GM13976 (cell line): ENCODE measurements around the gene MGAT5.

Experiments
- DNase-seq: peaks from one replicate; pipeline ENCODE4 v3.0.0; 2012; ENCODE audit warnings: low spot score
- in situ Hi-C: fragments of 300-500 bp; cut with MboI; formaldehyde crosslinking; loops from one replicate; pipeline ENCODE4 v1.12.0; 2022; ENCODE audit warnings: low sequenced_read_pairs, mixed read lengths, inconsistent platforms; ENCODE audit not compliant: unreplicated experiment
- TF ChIP-seq, protein P1 (sequence below): IDR thresholded peaks from 2 replicates; pipeline ENCODE4 v1.5.1; 2012; ENCODE audit warnings: borderline replicate concordance, mild to moderate bottlenecking; ENCODE audit not compliant: insufficient read depth; ENCODE audit errors: extremely low read depth, missing control alignments, control extremely low read depth

The MGAT5 gene

DNA sequence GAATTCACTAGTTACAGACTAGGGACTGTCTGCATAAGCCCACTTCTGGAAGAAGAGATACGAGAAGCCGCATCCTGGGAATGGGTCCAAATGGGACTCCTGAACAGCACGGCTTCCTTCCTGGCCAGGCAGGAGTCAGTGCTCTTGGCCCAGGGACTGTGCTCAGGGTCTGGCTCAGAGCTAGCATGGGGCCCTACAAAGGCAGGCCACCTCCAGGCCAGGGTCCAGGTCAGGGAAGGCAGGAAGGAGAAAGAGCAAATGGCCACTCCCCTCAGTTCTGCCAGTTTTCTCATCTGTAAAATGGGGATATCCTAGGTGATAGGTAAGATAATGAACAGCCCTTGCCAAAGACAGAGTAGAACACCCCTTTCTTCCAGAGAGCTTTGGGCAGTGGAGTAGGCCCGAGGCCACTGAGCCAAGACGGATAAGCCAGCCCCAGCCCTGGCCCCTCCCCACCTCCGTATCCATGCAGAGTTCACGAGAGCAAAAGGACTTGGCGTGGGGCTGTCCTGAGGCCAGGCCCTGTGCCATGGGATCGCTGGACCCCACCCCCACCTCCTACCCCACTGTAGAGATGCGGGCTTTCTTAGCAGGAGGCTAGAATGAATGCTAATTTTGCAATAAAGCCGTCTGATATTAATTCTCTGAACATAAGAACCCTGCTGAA, 190.1 kb downstream of the MGAT5 start:
- no peak for DNase-seq
- in situ Hi-C loops = no loop called here
- TF ChIP-seq, protein P1, sequence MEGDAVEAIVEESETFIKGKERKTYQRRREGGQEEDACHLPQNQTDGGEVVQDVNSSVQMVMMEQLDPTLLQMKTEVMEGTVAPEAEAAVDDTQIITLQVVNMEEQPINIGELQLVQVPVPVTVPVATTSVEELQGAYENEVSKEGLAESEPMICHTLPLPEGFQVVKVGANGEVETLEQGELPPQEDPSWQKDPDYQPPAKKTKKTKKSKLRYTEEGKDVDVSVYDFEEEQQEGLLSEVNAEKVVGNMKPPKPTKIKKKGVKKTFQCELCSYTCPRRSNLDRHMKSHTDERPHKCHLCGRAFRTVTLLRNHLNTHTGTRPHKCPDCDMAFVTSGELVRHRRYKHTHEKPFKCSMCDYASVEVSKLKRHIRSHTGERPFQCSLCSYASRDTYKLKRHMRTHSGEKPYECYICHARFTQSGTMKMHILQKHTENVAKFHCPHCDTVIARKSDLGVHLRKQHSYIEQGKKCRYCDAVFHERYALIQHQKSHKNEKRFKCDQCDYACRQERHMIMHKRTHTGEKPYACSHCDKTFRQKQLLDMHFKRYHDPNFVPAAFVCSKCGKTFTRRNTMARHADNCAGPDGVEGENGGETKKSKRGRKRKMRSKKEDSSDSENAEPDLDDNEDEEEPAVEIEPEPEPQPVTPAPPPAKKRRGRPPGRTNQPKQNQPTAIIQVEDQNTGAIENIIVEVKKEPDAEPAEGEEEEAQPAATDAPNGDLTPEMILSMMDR = no peak

- TF ChIP-seq, protein P1 = no peak
- DNase-seq = no peak
- in situ Hi-C loops = no loop called here
Measured at GRCh38 chr2:134445116-134445515, 191.2 kb downstream of the MGAT5 start.

- TF ChIP-seq, protein P1 = no peak
- no peak for DNase-seq
- in situ Hi-C loops = no loop called here
Measured at GRCh38 chr2:134445985-134446382, 192.1 kb downstream of the MGAT5 start.

GRCh38 chr2:134446383-134447017, 192.6 kb downstream of the MGAT5 start:
- TF ChIP-seq, protein P1 = no peak

GRCh38 chr2:134447669-134448068, 193.8 kb downstream of the MGAT5 start:
- DNase-seq = no peak
- in situ Hi-C loops = no loop called here
- TF ChIP-seq, protein P1 = no peak

More at GRCh38 chr2:134446383-134447017, 192.6 kb downstream of the MGAT5 start:
- no peak for DNase-seq
- in situ Hi-C loops = no loop called here

GRCh38 chr2:134448650-134449049, 194.8 kb downstream of the MGAT5 start:
- in situ Hi-C loops = no loop called here
- DNase-seq = no peak
- TF ChIP-seq, protein P1 = no peak
